ENCODE data around the gene ATXN10. TPM values are rescaled to one million over a fixed set of nuclear protein-coding genes. Genes with fewer than 3 reads are reported as not detected.
A peak's percentile ranks its signal among the peaks of the same experiment; 100 is the strongest.

The ATXN10 gene
- total and polyA plus RNA-seq, 2 of the 13 experiments (the other 11 are each of a cell fraction or from before 2014, with no cell fraction given) = 60.1 to 194 TPM

GRCh38 chr22:45818424-45819085 is 146.9 kb downstream of the ATXN10 start (continued):
- TF ChIP-seq ZNF572 (CRISPR knock-in tag; IDR thresholded peaks at IDR 0.05) (peak; percentile 35; the same call in 1 of the 2 replicates), ATF7-NPFF (CRISPR knock-in tag; IDR thresholded peaks at IDR 0.05; ENCODE audit: low read depth) (no peak), ZMYM2 (CRISPR knock-in tag; IDR thresholded peaks at IDR 0.05) (peak; percentile 83), PRDM4 (CRISPR knock-in tag; IDR thresholded peaks at IDR 0.05; ENCODE audit: borderline replicate concordance) (no peak)

- in situ Hi-C loops (cut with HindIII; ENCODE audit: extremely low pct_ligation_motif_present, low pct_unique_long_range_greater_than_20kb) = no loop called here
- intact Hi-C loops (cut with micrococcal nuclease; ENCODE audit: unreplicated experiment) = no loop called here
- Histone ChIP-seq H3K9me3 (ENCODE audit: low read length) (no peaks in the 10 kb centered on the region), H3K27me3 (ENCODE audit: control insufficient read depth in 1 of 2, insufficient read depth in 2 of 2, low read length in 2 of 2) (no peaks in the 10 kb centered on the region; a peak in 1 of 5 replicates), H3K9ac (ENCODE audit: insufficient read depth, low read depth, low read length) (no peak overlapping the region), H3K36me3 (replicated peaks in 1 of 2; ENCODE audit: control insufficient read depth in 1 of 2, insufficient read depth in 2 of 2, low read length in 2 of 2) (peaks cover 1 to 17% of the 10 kb centered on the region in 2 experiments; a peak in 4 of 5 replicates), H4K20me1 (ENCODE audit: insufficient read depth, low read length) (no peaks in the 10 kb centered on the region), H3K79me2 (ENCODE audit: insufficient read depth, low read length) (no peaks in the 10 kb centered on the region), H2AFZ (ENCODE audit: low read length) (no peak overlapping the region), H3K4me2 (ENCODE audit: low read depth, low read length) (no peak overlapping the region), H3K4me1 (ENCODE audit: insufficient read depth, low read length) (peaks cover 25% of the 10 kb centered on the region), H3K27ac (ENCODE audit: extremely low read length, insufficient read depth, low read length) (no peak overlapping the region), H3K4me3 (replicated peaks in 1 of 3; ENCODE audit: insufficient read depth in 1 of 3, low read depth in 2 of 3, low read length in 3 of 3) (no peak overlapping the region)
- no TSS peak for BruUV-seq (replicated peaks)
- ChIA-PET POLR2A (no interaction called here), CTCF (ENCODE audit: low intra/inter-chr PET ratio, low total read pairs) (no interaction called here)
- ATAC-seq (no peak), DNase-seq (ENCODE audit: low spot score) (no peak), FAIRE-seq (no peak)
- 100% methylated on average over 5 of the region's 5 CpGs for WGBS (ENCODE audit: low lambda C conversion rate)
- no peak for TF ChIP-seq FOXK2 (IDR thresholded peaks at IDR 0.05)
- no peak for TF ChIP-seq ARNT2 (CRISPR knock-in tag; IDR thresholded peaks at IDR 0.05; ENCODE audit: low read depth)
- TF ChIP-seq ATF6 (CRISPR knock-in tag; conservative IDR thresholded peaks at IDR 0.05) = no peak
- no peak for TF ChIP-seq ZSCAN29 (CRISPR knock-in tag; conservative IDR thresholded peaks at IDR 0.05)
- TF ChIP-seq TSC22D2 (CRISPR knock-in tag; IDR thresholded peaks at IDR 0.05; ENCODE audit: borderline replicate concordance) = no peak
- no peak for TF ChIP-seq E2F1 (CRISPR knock-in tag; IDR thresholded peaks at IDR 0.05)
- no peak for TF ChIP-seq NR3C1 (CRISPR knock-in tag; IDR thresholded peaks at IDR 0.05)
- TF ChIP-seq ZBTB4 (CRISPR knock-in tag; IDR thresholded peaks at IDR 0.05; ENCODE audit: borderline replicate concordance) = no peak
Observed at GRCh38 chr22:45819305-45819704, 147.7 kb downstream of the ATXN10 start.

All from HepG2 (cell line).